GM23338 (cell line): ENCODE data around the gene ATP23.

ENCODE experiments used
- CREB1 ChIP-seq: fragments of 250-450 bp; sonication (Bioruptor Pico); IDR thresholded peaks from 2 replicates; pipeline ENCODE4 v1.5.0; 2020; ENCODE audit warnings: low read depth, mild to moderate bottlenecking, moderate library complexity
- EZH2 ChIP-seq: fragments of 200-600 bp; sonication (generic); IDR thresholded peaks from one replicate; pipeline ENCODE4 v1.8.0; 2017; ENCODE audit warnings: antibody characterized with exemption, mild to moderate bottlenecking, low read depth; ENCODE audit not compliant: unreplicated experiment
- EZH2phosphoT487 ChIP-seq: fragments of 200-600 bp; sonication (generic); IDR thresholded peaks from one replicate; pipeline ENCODE4 v1.8.1; 2018; ENCODE audit warnings: antibody characterized with exemption; ENCODE audit not compliant: unreplicated experiment
- JUNB ChIP-seq: IDR thresholded peaks from one replicate; pipeline ENCODE4 v1.6.1; 2016; ENCODE audit warnings: antibody characterized with exemption; ENCODE audit not compliant: unreplicated experiment
- NANOG ChIP-seq: IDR thresholded peaks from 2 replicates; pipeline ENCODE4 v1.6.1; 2016; ENCODE audit warnings: antibody characterized with exemption, borderline replicate concordance
- POLR2AphosphoS5 ChIP-seq: IDR thresholded peaks from 2 replicates; pipeline ENCODE4 v1.6.1; 2016; ENCODE audit warnings: antibody characterized with exemption, low read depth
- ZNF331 ChIP-seq: fragments of 250-450 bp; sonication (Bioruptor Pico); IDR thresholded peaks from 2 replicates; pipeline ENCODE4 v1.5.0; 2020; ENCODE audit warnings: low read depth, mild to moderate bottlenecking, moderate library complexity
- TF ChIP-seq, protein P1 (sequence below), 2 experiments: fragments of 200-600 bp in 1 of 2; sonication (generic) in 1 of 2; conservative IDR thresholded peaks; 2 replicates each; pipeline versions ENCODE4 v1.5.1 to v1.6.1; 2016 to 2017; ENCODE audit warnings: antibody characterized with exemption in 2 of 2, low read depth in 2 of 2, mild to moderate bottlenecking in 2 of 2, moderate library complexity in 1 of 2
- TF ChIP-seq, protein P2 (sequence below): IDR thresholded peaks from one replicate; pipeline ENCODE4 v1.6.1; 2018; ENCODE audit warnings: antibody characterized with exemption; ENCODE audit not compliant: unreplicated experiment

DNA sequence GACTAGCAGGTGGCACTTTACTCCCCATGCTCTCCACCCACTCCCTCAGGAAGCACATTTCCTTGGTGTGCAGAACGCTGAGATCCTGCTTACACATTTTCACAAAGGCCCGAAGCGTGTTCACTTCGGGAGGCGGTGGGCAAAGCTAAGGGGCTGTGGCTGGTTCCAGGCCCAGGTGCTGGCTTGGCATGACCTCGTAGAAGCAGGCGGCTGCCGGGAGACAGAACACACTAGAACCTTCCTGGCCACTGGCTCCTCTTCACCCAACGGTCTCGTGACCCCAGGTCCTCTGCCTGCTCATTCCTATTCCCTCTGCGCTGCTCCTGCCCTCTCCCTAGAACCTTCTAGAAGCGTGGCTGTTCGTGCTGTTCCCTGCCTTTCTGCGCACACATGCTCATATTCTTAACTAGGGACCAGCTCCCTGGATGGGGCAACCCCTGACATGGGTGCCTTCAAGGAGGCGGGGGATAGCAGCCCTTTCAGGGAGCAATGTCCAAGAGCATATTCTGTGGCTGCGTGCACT lies 43.3 kb downstream of the ATP23 start:
- TF ChIP-seq, protein P1, sequence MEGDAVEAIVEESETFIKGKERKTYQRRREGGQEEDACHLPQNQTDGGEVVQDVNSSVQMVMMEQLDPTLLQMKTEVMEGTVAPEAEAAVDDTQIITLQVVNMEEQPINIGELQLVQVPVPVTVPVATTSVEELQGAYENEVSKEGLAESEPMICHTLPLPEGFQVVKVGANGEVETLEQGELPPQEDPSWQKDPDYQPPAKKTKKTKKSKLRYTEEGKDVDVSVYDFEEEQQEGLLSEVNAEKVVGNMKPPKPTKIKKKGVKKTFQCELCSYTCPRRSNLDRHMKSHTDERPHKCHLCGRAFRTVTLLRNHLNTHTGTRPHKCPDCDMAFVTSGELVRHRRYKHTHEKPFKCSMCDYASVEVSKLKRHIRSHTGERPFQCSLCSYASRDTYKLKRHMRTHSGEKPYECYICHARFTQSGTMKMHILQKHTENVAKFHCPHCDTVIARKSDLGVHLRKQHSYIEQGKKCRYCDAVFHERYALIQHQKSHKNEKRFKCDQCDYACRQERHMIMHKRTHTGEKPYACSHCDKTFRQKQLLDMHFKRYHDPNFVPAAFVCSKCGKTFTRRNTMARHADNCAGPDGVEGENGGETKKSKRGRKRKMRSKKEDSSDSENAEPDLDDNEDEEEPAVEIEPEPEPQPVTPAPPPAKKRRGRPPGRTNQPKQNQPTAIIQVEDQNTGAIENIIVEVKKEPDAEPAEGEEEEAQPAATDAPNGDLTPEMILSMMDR (conservative IDR thresholded peaks at IDR 0.05; ENCODE audit: low read depth in 2 of 2): no peak
- TF ChIP-seq POLR2AphosphoS5 (no peak), EZH2 (no peak), NANOG (no peak), ZNF331 (CRISPR knock-in tag) (no peak), CREB1 (CRISPR knock-in tag) (no peak), EZH2phosphoT487 (no peak), JUNB (no peak)
- TF ChIP-seq, protein P2, sequence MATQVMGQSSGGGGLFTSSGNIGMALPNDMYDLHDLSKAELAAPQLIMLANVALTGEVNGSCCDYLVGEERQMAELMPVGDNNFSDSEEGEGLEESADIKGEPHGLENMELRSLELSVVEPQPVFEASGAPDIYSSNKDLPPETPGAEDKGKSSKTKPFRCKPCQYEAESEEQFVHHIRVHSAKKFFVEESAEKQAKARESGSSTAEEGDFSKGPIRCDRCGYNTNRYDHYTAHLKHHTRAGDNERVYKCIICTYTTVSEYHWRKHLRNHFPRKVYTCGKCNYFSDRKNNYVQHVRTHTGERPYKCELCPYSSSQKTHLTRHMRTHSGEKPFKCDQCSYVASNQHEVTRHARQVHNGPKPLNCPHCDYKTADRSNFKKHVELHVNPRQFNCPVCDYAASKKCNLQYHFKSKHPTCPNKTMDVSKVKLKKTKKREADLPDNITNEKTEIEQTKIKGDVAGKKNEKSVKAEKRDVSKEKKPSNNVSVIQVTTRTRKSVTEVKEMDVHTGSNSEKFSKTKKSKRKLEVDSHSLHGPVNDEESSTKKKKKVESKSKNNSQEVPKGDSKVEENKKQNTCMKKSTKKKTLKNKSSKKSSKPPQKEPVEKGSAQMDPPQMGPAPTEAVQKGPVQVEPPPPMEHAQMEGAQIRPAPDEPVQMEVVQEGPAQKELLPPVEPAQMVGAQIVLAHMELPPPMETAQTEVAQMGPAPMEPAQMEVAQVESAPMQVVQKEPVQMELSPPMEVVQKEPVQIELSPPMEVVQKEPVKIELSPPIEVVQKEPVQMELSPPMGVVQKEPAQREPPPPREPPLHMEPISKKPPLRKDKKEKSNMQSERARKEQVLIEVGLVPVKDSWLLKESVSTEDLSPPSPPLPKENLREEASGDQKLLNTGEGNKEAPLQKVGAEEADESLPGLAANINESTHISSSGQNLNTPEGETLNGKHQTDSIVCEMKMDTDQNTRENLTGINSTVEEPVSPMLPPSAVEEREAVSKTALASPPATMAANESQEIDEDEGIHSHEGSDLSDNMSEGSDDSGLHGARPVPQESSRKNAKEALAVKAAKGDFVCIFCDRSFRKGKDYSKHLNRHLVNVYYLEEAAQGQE: no peak
